Upper lobe of left lung (tissue), 6 donors: ENCODE results near the gene CBLN4. TPM values are rescaled to one million over a fixed set of nuclear protein-coding genes. Genes with fewer than 3 reads are reported as not detected.

ENCODE experiments used
- ATAC-seq, 2 donors: fragments of 200-7000 bp; cut with Tn5 transposase; one replicate each; pipeline ENCODE4 v1.9.1; 2022; ENCODE audit warnings: mild to moderate bottlenecking in 2 of 2, moderate library complexity in 2 of 2; ENCODE audit not compliant: low FRiP score in 2 of 2
- DNase-seq, 2 donors: peaks; one replicate each; pipeline ENCODE4 v3.0.0-alpha.2; 2019 to 2020
- H3K27ac ChIP-seq, 4 donors: fragments of 200-600 bp; sonication (generic); one replicate each; pipeline ENCODE4 v1.5.1; 2016 to 2019
- H3K27me3 ChIP-seq, 4 donors: fragments of 200-600 bp; sonication (generic); one replicate each; pipeline ENCODE4 v1.5.1; 2017 to 2019
- H3K36me3 ChIP-seq, 4 donors: fragments of 200-600 bp; sonication (generic); one replicate each; pipeline ENCODE4 v1.5.1; 2016 to 2019
- H3K4me1 ChIP-seq, 4 donors: fragments of 200-600 bp; sonication (generic); one replicate each; pipeline ENCODE4 v1.5.1; 2018 to 2019
- H3K4me3 ChIP-seq, 4 donors: fragments of 200-600 bp; sonication (generic); one replicate each; pipeline ENCODE4 v1.5.1; 2017 to 2019; ENCODE audit warnings: mild to moderate bottlenecking in 2 of 4, moderate library complexity in 1 of 4
- H3K9me3 ChIP-seq, 4 donors: fragments of 200-600 bp; sonication (generic); one replicate each; pipeline ENCODE4 v1.5.1; 2018 to 2019
- CTCF ChIP-seq, 6 experiments: fragments of 450-650 bp in 4 of 6; fragments of 200-600 bp in 2 of 6; sonication (generic) in 2 of 6; IDR thresholded peaks; one replicate each; pipeline ENCODE4 v1.5.1; 2016 to 2019; ENCODE audit warnings: antibody characterized with exemption in 6 of 6
- EP300 ChIP-seq, 4 donors: sonication (generic); formaldehyde crosslinking; IDR thresholded peaks; one replicate each; pipeline ENCODE4 v1.5.1; 2017; ENCODE audit warnings: antibody characterized with exemption in 4 of 4, control low read depth in 2 of 4
- POLR2A ChIP-seq, 4 donors: fragments of 450-650 bp; IDR thresholded peaks; one replicate each; pipeline ENCODE4 v1.5.1; 2016 to 2017; ENCODE audit warnings: antibody characterized with exemption in 4 of 4, mild to moderate bottlenecking in 2 of 4
- POLR2AphosphoS5 ChIP-seq, 2 donors: sonication (generic); formaldehyde crosslinking; IDR thresholded peaks; one replicate each; pipeline ENCODE4 v1.5.1; 2017; ENCODE audit warnings: antibody characterized with exemption in 2 of 2
- WGBS, 2 donors: methylation state at CpG; one replicate each; pipeline ENCODE4 v1.1.5; 2017 to 2018; 5-methylcytosine and 5-hydroxymethylcytosine counted together
- total RNA-seq, 6 donors: library from RNA; depleted of rRNA in 4 of 6; stranded (reverse); fragments of >200 nt in 4 of 6; gene quantifications; one replicate each; pipeline versions ENCODE4 v1.1.0 to v1.2.1, GENCODE V29; 2016 to 2021
- donor health status: DM: no; HTN: no; CAD: no; lungs with moderate emphysema.
- donor health status: DM: no; HTN: yes; CAD: no; lungs with severe emphysema.

Gene CBLN4
- total RNA-seq = 1 to 10 TPM in 1 of 6 donors, under 1 TPM in 1, not detected in 4; 0.26 to 2.3 TPM

GRCh38 chr20:56005389-56005715 lies at the start of gene CBLN4:
Gene CBLN4 (minus strand): TSS chr20:56005519. CDS start chr20:56004171, 1,348 bp downstream.
- WGBS, 2 donors = 7 to 8% methylated on average over 12 to 17 of the region's 29 CpGs
- H3K27me3 ChIP-seq = peaks cover 0 to 28% (median 17%) of the 10 kb centered on the region in 4 donors

GRCh38 chr20:56043227-56043626 lies 37.9 kb upstream of the CBLN4 start:
- no peaks in the 10 kb centered on the region for H3K4me1 ChIP-seq
- no peak for ATAC-seq
- whole genome bisulfite sequencing, 2 donors = 94 to 96% methylated on average over 6 of the region's 6 CpGs
- H3K4me3 ChIP-seq = no peak overlapping the region
- no peak for DNase-seq
- no peaks in the 10 kb centered on the region for H3K9me3 ChIP-seq
- H3K27ac ChIP-seq = no peak overlapping the region
- H3K27me3 ChIP-seq = no peaks in the 10 kb centered on the region
- H3K36me3 ChIP-seq = no peaks in the 10 kb centered on the region
- TF ChIP-seq POLR2A (IDR thresholded peaks at IDR 0.05) = no peak
- no peak for TF ChIP-seq EP300 (IDR thresholded peaks at IDR 0.05)
- no peak for TF ChIP-seq POLR2AphosphoS5 (IDR thresholded peaks at IDR 0.05)
- no peak for TF ChIP-seq CTCF (IDR thresholded peaks at IDR 0.05)

More at GRCh38 chr20:56005389-56005715, at the start of gene CBLN4:
- DNase-seq (peak in 1 of 2 donors; percentile 79), ATAC-seq (peak in 1 of 2 donors; percentile 50)
- H3K36me3 ChIP-seq = no peaks in the 10 kb centered on the region
- no peak within 1 kb of the TSS for H3K4me3 ChIP-seq
- TF ChIP-seq CTCF (IDR thresholded peaks at IDR 0.05) (no peak), POLR2A (IDR thresholded peaks at IDR 0.05) (no peak), POLR2AphosphoS5 (IDR thresholded peaks at IDR 0.05) (no peak), EP300 (IDR thresholded peaks at IDR 0.05) (no peak)
- peaks cover 0 to 30% (median 18%) of the 10 kb centered on the region in 4 donors for H3K4me1 ChIP-seq
- no peak within 1 kb of the TSS for H3K27ac ChIP-seq
- H3K9me3 ChIP-seq = no peaks in the 10 kb centered on the region

GRCh38 chr20:56032251-56032650 lies 26.9 kb upstream of the CBLN4 start:
- Histone ChIP-seq H3K4me3 (no peak overlapping the region), H3K36me3 (no peaks in the 10 kb centered on the region), H3K4me1 (no peaks in the 10 kb centered on the region), H3K27me3 (no peaks in the 10 kb centered on the region), H3K9me3 (peaks cover 28 to 36% (median 31%) of the 10 kb centered on the region in 4 donors), H3K27ac (no peak overlapping the region)
- no peak for DNase-seq
- no peak for ATAC-seq
- TF ChIP-seq POLR2AphosphoS5 (IDR thresholded peaks at IDR 0.05) = no peak
- no peak for TF ChIP-seq CTCF (IDR thresholded peaks at IDR 0.05)
- no peak for TF ChIP-seq EP300 (IDR thresholded peaks at IDR 0.05)
- no peak for TF ChIP-seq POLR2A (IDR thresholded peaks at IDR 0.05)
- 57 to 74% methylated on average over 3 of the region's 3 CpGs for WGBS, 2 donors

- WGBS, 2 donors = 68% methylated on average over 2 of the region's 2 CpGs
- Histone ChIP-seq H3K4me3 (no peak overlapping the region), H3K9me3 (no peaks in the 10 kb centered on the region), H3K4me1 (no peaks in the 10 kb centered on the region), H3K27ac (no peak overlapping the region), H3K27me3 (no peaks in the 10 kb centered on the region), H3K36me3 (no peaks in the 10 kb centered on the region)
- no peak for TF ChIP-seq EP300 (IDR thresholded peaks at IDR 0.05)
- no peak for TF ChIP-seq POLR2A (IDR thresholded peaks at IDR 0.05)
- TF ChIP-seq POLR2AphosphoS5 (IDR thresholded peaks at IDR 0.05) = no peak
- no peak for TF ChIP-seq CTCF (IDR thresholded peaks at IDR 0.05)
- ATAC-seq = no peak
- DNase-seq = no peak
Measured at GRCh38 chr20:56018716-56019115, 13.4 kb upstream of the CBLN4 start.

- no peaks in the 10 kb centered on the region for H3K36me3 ChIP-seq
- no peaks in the 10 kb centered on the region for H3K9me3 ChIP-seq
- H3K27ac ChIP-seq = no peak overlapping the region
- no peak overlapping the region for H3K4me3 ChIP-seq
- no peaks in the 10 kb centered on the region for H3K4me1 ChIP-seq
- ATAC-seq (no peak), DNase-seq (no peak)
- 69 to 71% methylated on average over 3 of the region's 3 CpGs for WGBS, 2 donors
- H3K27me3 ChIP-seq = no peaks in the 10 kb centered on the region
- no peak for TF ChIP-seq POLR2A (IDR thresholded peaks at IDR 0.05)
- TF ChIP-seq POLR2AphosphoS5 (IDR thresholded peaks at IDR 0.05) = no peak
- TF ChIP-seq CTCF (IDR thresholded peaks at IDR 0.05) = no peak
- TF ChIP-seq EP300 (IDR thresholded peaks at IDR 0.05) = no peak
Measured at GRCh38 chr20:56018194-56018593, 12.9 kb upstream of the CBLN4 start.
